ENCODE results near the gene FAM156B.
"Not testable (repeated sequence)": the region's sequence is repeated elsewhere in the genome, so short reads cannot be mapped to it uniquely, and the experiment has no call there.

FAM156B gene

GRCh38 chrX:52874661-52875060 lies 22.5 kb upstream of the FAM156B start:
- no peak for TF ChIP-seq CTCF (IDR thresholded peaks at IDR 0.05; ENCODE audit: insufficient read depth, missing control alignments)
- DNase-seq (ENCODE audit: insufficient read length, low spot score) (no peak), FAIRE-seq (no peak)

- not testable (repeated sequence) for FAIRE-seq; DNase-seq (ENCODE audit: insufficient read length, low spot score)
Measured at GRCh38 chrX:52875436-52875835, 21.7 kb upstream of the FAM156B start.

- not testable (repeated sequence) for DNase-seq (ENCODE audit: insufficient read length, low spot score); FAIRE-seq
Measured at GRCh38 chrX:52876386-52876785, 20.7 kb upstream of the FAM156B start.

GRCh38 chrX:52887459-52887858 lies 9.7 kb upstream of the FAM156B start:
- FAIRE-seq: not testable (repeated sequence)

GRCh38 chrX:52888090-52888489 lies 9.0 kb upstream of the FAM156B start:
- not testable (repeated sequence) for FAIRE-seq; DNase-seq (ENCODE audit: insufficient read length, low spot score)

More at GRCh38 chrX:52887459-52887858, 9.7 kb upstream of the FAM156B start:
- DNase-seq (ENCODE audit: insufficient read length, low spot score): not testable (repeated sequence)

GRCh38 chrX:52896438-52896837 lies 692 bp upstream of the FAM156B start:
- DNase-seq (ENCODE audit: insufficient read length, low spot score); FAIRE-seq: not testable (repeated sequence)

- DNase-seq (ENCODE audit: insufficient read length, low spot score); FAIRE-seq: not testable (repeated sequence)
Measured at GRCh38 chrX:52905531-52905930, 8.4 kb downstream of the FAM156B start.

- not testable (repeated sequence) for DNase-seq (ENCODE audit: insufficient read length, low spot score); FAIRE-seq
Measured at GRCh38 chrX:52906072-52906471, 8.9 kb downstream of the FAM156B start.

GRCh38 chrX:52907137-52907536 lies 10.0 kb downstream of the FAM156B start:
- not testable (repeated sequence) for FAIRE-seq

GRCh38 chrX:52907900-52908299 lies 10.8 kb downstream of the FAM156B start:
- not testable (repeated sequence) for FAIRE-seq; DNase-seq (ENCODE audit: insufficient read length, low spot score)

More at GRCh38 chrX:52907137-52907536, 10.0 kb downstream of the FAM156B start:
- not testable (repeated sequence) for DNase-seq (ENCODE audit: insufficient read length, low spot score)

GRCh38 chrX:52909313-52909969 lies 12.3 kb downstream of the FAM156B start:
- not testable (repeated sequence) for FAIRE-seq; DNase-seq (ENCODE audit: insufficient read length, low spot score)

GRCh38 chrX:52913681-52914080 lies 16.6 kb downstream of the FAM156B start:
- not testable (repeated sequence) for FAIRE-seq; DNase-seq (ENCODE audit: insufficient read length, low spot score)

- DNase-seq (ENCODE audit: insufficient read length, low spot score); FAIRE-seq: not testable (repeated sequence)
Measured at GRCh38 chrX:52914704-52915103, 17.6 kb downstream of the FAM156B start.

GRCh38 chrX:52923781-52924241 lies 26.7 kb downstream of the FAM156B start:
- DNase-seq (ENCODE audit: insufficient read length, low spot score) (no peak), FAIRE-seq (no peak)
- no peak for TF ChIP-seq CTCF (IDR thresholded peaks at IDR 0.05; ENCODE audit: insufficient read depth, missing control alignments)

- DNase-seq (ENCODE audit: insufficient read length, low spot score); FAIRE-seq: not testable (repeated sequence)
Measured at GRCh38 chrX:52930214-52930613, 33.1 kb downstream of the FAM156B start.

Measured in D721Med (cell line).